ENCODE results near the gene NFKB2. TPM values are rescaled to one million over a fixed set of nuclear protein-coding genes. Genes with fewer than 3 reads are reported as not detected.

The NFKB2 gene
- total and polyA plus RNA-seq, 2 of the 4 experiments (the other 2 are of a cell fraction), result 16.1 to 32.3 TPM

GRCh38 chr10:102400076-102400475 is 4.6 kb downstream of the NFKB2 start:
- Histone ChIP-seq H3K4ac (ENCODE audit: low read depth, low read length) (no peak overlapping the region), H3K27me3 (ENCODE audit: control insufficient read depth, insufficient read depth, low read length) (no peaks in the 10 kb centered on the region), H3K56ac (ENCODE audit: extremely low read depth, insufficient read depth, low read length) (no peak overlapping the region), H4K20me1 (ENCODE audit: insufficient read depth, low read length) (peaks cover 6% of the 10 kb centered on the region), H3K4me3 (ENCODE audit: insufficient read depth, low read depth, low read length) (no peak overlapping the region), H4K5ac (ENCODE audit: low read depth, low read length) (peak overlapping the region; percentile 77; the same call in 1 of the 2 replicates), H3K9me1 (ENCODE audit: insufficient read depth, low read length) (peaks cover 6% of the 10 kb centered on the region; the same call in 1 of the 2 replicates), H2BK15ac (ENCODE audit: low read depth, low read length) (no peak overlapping the region), H3K79me1 (ENCODE audit: low read depth in 1 of 2, low read length in 2 of 2) (peaks cover 26 to 31% of the 10 kb centered on the region in 2 experiments), H2BK5ac (ENCODE audit: low read depth, low read length, poor library complexity, severe bottlenecking) (no peak overlapping the region), H2BK20ac (ENCODE audit: low read depth, low read length) (no peak overlapping the region), H3K4me1 (ENCODE audit: control insufficient read depth, insufficient read depth, low read length) (peaks cover 15% of the 10 kb centered on the region), H4K91ac (ENCODE audit: insufficient read depth, low read depth, low read length) (no peak overlapping the region), H3K4me2 (ENCODE audit: low read depth, low read length) (no peak overlapping the region), H2AFZ (replicated peaks; ENCODE audit: low read length, poor library complexity) (no peak overlapping the region), H3K27ac (ENCODE audit: insufficient read depth, low read length) (no peak overlapping the region; the same call in 1 of the 2 replicates), H3K14ac (replicated peaks; ENCODE audit: low read depth, low read length) (no peak overlapping the region), H3K23ac (ENCODE audit: low read depth, low read length) (no peak overlapping the region), H4K8ac (ENCODE audit: low read depth in 2 of 2, low read length in 2 of 2) (peak overlapping the region; percentile 83 to 84; a peak in 2 of 4 replicates), H3K18ac (ENCODE audit: low read depth, low read length) (no peak overlapping the region), H3K9me3 (ENCODE audit: control insufficient read depth, insufficient read depth, low read length) (no peaks in the 10 kb centered on the region), H2AK5ac (ENCODE audit: low read depth, low read length) (peak overlapping the region; percentile 83), H3K36me3 (ENCODE audit: control insufficient read depth, insufficient read depth, low read length) (peaks cover 26% of the 10 kb centered on the region), H3K9ac (ENCODE audit: low read depth, low read length) (peak overlapping the region; percentile 77), H2AK9ac (replicated peaks; ENCODE audit: low read depth, low read length, poor library complexity) (peak overlapping the region; percentile 90), H2BK120ac (ENCODE audit: low read depth, low read length) (no peak overlapping the region)
- 93% methylated on average over 6 of the region's 17 CpGs; no CpG with 5 or more reads in 1 of the 2 experiments for WGBS, 2 experiments (ENCODE audit: extremely low coverage in 2 of 2, insufficient read length in 1 of 2)
- POLR2A ChIA-PET (ENCODE audit: unreplicated experiment), result no interaction called here
- TF ChIP-seq ELK1 (IDR thresholded peaks at IDR 0.05; ENCODE audit: borderline replicate concordance, low read depth, low read length) (no peak), CEBPB (IDR thresholded peaks at IDR 0.05; ENCODE audit: low read depth, low read length) (no peak), RFX5 (IDR thresholded peaks at IDR 0.05; ENCODE audit: low read depth, low read length) (no peak), USF2 (IDR thresholded peaks at IDR 0.05; ENCODE audit: low read depth, low read length) (no peak), MAZ (IDR thresholded peaks at IDR 0.05; ENCODE audit: borderline replicate concordance, low read depth, low read length) (no peak), RAD21 (IDR thresholded peaks at IDR 0.05; ENCODE audit: low read length) (no peak), CTCF (conservative IDR thresholded peaks at IDR 0.05; ENCODE audit: low read depth, low read length) (no peak), BHLHE40 (IDR thresholded peaks at IDR 0.05; ENCODE audit: low read depth, low read length) (no peak), MXI1 (IDR thresholded peaks at IDR 0.05; ENCODE audit: borderline replicate concordance, low read depth, low read length) (no peak), RCOR1 (IDR thresholded peaks at IDR 0.05; ENCODE audit: insufficient replicate concordance, low read length) (no peak), NFE2L2 (IDR thresholded peaks at IDR 0.05; ENCODE audit: low read depth, low read length) (no peak), POLR2A (IDR thresholded peaks at IDR 0.05; ENCODE audit: low read depth, low read length) (no peak)
- in situ Hi-C loops (cut with MboI; ENCODE audit: low sequenced_read_pairs) (no loop called here), dilution Hi-C loops (cut with HindIII; ENCODE audit: low sequenced_read_pairs, unreplicated experiment) (no loop called here), intact Hi-C loops (cut with micrococcal nuclease) (no loop called here)
- no TSS peak for BruUV-seq (replicated peaks)
- ATAC-seq (ENCODE audit: low read depth) (no peak), DNase-seq (no peak)
- CTCF ChIA-PET, result interaction anchor here (0.6 to 1.8 kb wide), 4 partner anchors 20 to 170 kb away, joined by 3 to 9 read pairs (median 5); no protein-coding TSS in a partner anchor

All from IMR-90 (cell line).